Measurements from ENCODE around the gene CCDC6.

Gene CCDC6

GRCh38 chr10:59807629-59808620 lies 98.4 kb downstream of the CCDC6 start:
- no peak for TF ChIP-seq CTCF (IDR thresholded peaks at IDR 0.05; ENCODE audit: insufficient read depth, low read length, poor library complexity, severe bottlenecking)
- Histone ChIP-seq H3K4me3 (replicated peaks; ENCODE audit: low read depth, low read length) (no peak overlapping the region), H3K36me3 (ENCODE audit: control insufficient read depth, insufficient read depth, low read length) (peaks cover 27% of the 10 kb centered on the region), H3K27me3 (replicated peaks; ENCODE audit: control insufficient read depth, insufficient read depth, low read length) (no peaks in the 10 kb centered on the region)
- DNase-seq (ENCODE audit: extremely low read depth, insufficient read length), result no peak

GRCh38 chr10:59805014-59805413 lies 101.3 kb downstream of the CCDC6 start:
- H3K4me3 ChIP-seq (replicated peaks; ENCODE audit: low read depth, low read length), result no peak overlapping the region
- peak; percentile 38 for TF ChIP-seq CTCF (IDR thresholded peaks at IDR 0.05; ENCODE audit: insufficient read depth, low read length, poor library complexity, severe bottlenecking)
- no peaks in the 10 kb centered on the region for H3K27me3 ChIP-seq (replicated peaks; ENCODE audit: control insufficient read depth, insufficient read depth, low read length)
- peaks cover 21% of the 10 kb centered on the region for H3K36me3 ChIP-seq (ENCODE audit: control insufficient read depth, insufficient read depth, low read length)
- DNase-seq (ENCODE audit: extremely low read depth, insufficient read length), result no peak

GRCh38 chr10:59804220-59804619 lies 102.1 kb downstream of the CCDC6 start:
- no peak overlapping the region for H3K4me3 ChIP-seq (replicated peaks; ENCODE audit: low read depth, low read length)
- peaks cover 21% of the 10 kb centered on the region for H3K36me3 ChIP-seq (ENCODE audit: control insufficient read depth, insufficient read depth, low read length)
- no peak for TF ChIP-seq CTCF (IDR thresholded peaks at IDR 0.05; ENCODE audit: insufficient read depth, low read length, poor library complexity, severe bottlenecking)
- H3K27me3 ChIP-seq (replicated peaks; ENCODE audit: control insufficient read depth, insufficient read depth, low read length), result no peaks in the 10 kb centered on the region
- DNase-seq (ENCODE audit: extremely low read depth, insufficient read length), result no peak

GRCh38 chr10:59803714-59804113 lies 102.6 kb downstream of the CCDC6 start:
- H3K36me3 ChIP-seq (ENCODE audit: control insufficient read depth, insufficient read depth, low read length), result peaks cover 21% of the 10 kb centered on the region
- H3K27me3 ChIP-seq (replicated peaks; ENCODE audit: control insufficient read depth, insufficient read depth, low read length), result no peaks in the 10 kb centered on the region
- no peak for DNase-seq (ENCODE audit: extremely low read depth, insufficient read length)
- TF ChIP-seq CTCF (IDR thresholded peaks at IDR 0.05; ENCODE audit: insufficient read depth, low read length, poor library complexity, severe bottlenecking), result no peak
- H3K4me3 ChIP-seq (replicated peaks; ENCODE audit: low read depth, low read length), result no peak overlapping the region

- Histone ChIP-seq H3K27me3 (replicated peaks; ENCODE audit: control insufficient read depth, insufficient read depth, low read length) (no peaks in the 10 kb centered on the region), H3K4me3 (replicated peaks; ENCODE audit: low read depth, low read length) (no peak overlapping the region), H3K36me3 (ENCODE audit: control insufficient read depth, insufficient read depth, low read length) (peaks cover 21% of the 10 kb centered on the region)
- DNase-seq (ENCODE audit: extremely low read depth, insufficient read length), result no peak
- TF ChIP-seq CTCF (IDR thresholded peaks at IDR 0.05; ENCODE audit: insufficient read depth, low read length, poor library complexity, severe bottlenecking), result no peak
Measured at GRCh38 chr10:59801171-59801570, 105.2 kb downstream of the CCDC6 start.
